Measurements from ENCODE around the gene CDCA4. TPM values are rescaled to one million over a fixed set of nuclear protein-coding genes. Genes with fewer than 3 reads are reported as not detected.
A peak's percentile ranks its signal among the peaks of the same experiment; 100 is the strongest.

CDCA4 gene
- total and polyA plus RNA-seq, 10 donors: 5.8 to 15.1 (median 8.6) TPM

DNA sequence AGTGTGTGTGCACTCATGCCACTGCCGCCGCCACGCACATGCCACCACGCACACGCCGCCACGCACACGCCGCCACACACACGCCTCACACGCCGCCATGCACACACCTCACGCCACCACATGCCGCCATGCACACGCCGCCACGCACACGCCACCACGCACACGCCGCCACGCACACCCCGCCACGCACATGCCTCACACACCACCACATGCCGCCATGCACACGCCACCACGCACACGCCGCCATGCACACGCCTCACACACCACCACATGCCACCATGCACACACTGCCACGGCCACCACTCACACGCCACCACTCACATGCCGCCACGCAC, 29.0 kb downstream of the CDCA4 start:
- 95 to 99% (median 98%) methylated on average over 22 to 34 of the region's 34 CpGs for WGBS, 5 donors
- Histone ChIP-seq H3K9me3 (no peaks in the 10 kb centered on the region), H3K27me3 (replicated peaks in 1 of 7) (no peaks in the 10 kb centered on the region), H3K4me3 (no peak overlapping the region), H3K36me3 (peaks cover 0 to 43% (median 3%) of the 10 kb centered on the region in 6 donors), H3K4me1 (peaks cover 0 to 9% (median 3%) of the 10 kb centered on the region in 6 donors), H3K27ac (no peak overlapping the region)
- intact Hi-C loops (cut with DNase I; ENCODE audit: low total_unique reads): no loop called here
- DNase-seq: no peak
- TF ChIP-seq POLR2A (IDR thresholded peaks at IDR 0.05) (no peak), POLR2AphosphoS5 (IDR thresholded peaks at IDR 0.05) (no peak)
- TF ChIP-seq, protein P1, sequence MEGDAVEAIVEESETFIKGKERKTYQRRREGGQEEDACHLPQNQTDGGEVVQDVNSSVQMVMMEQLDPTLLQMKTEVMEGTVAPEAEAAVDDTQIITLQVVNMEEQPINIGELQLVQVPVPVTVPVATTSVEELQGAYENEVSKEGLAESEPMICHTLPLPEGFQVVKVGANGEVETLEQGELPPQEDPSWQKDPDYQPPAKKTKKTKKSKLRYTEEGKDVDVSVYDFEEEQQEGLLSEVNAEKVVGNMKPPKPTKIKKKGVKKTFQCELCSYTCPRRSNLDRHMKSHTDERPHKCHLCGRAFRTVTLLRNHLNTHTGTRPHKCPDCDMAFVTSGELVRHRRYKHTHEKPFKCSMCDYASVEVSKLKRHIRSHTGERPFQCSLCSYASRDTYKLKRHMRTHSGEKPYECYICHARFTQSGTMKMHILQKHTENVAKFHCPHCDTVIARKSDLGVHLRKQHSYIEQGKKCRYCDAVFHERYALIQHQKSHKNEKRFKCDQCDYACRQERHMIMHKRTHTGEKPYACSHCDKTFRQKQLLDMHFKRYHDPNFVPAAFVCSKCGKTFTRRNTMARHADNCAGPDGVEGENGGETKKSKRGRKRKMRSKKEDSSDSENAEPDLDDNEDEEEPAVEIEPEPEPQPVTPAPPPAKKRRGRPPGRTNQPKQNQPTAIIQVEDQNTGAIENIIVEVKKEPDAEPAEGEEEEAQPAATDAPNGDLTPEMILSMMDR (IDR thresholded peaks at IDR 0.05 in 8 of 11, conservative IDR thresholded peaks at IDR 0.05 in 3 of 11): no peak

DNA sequence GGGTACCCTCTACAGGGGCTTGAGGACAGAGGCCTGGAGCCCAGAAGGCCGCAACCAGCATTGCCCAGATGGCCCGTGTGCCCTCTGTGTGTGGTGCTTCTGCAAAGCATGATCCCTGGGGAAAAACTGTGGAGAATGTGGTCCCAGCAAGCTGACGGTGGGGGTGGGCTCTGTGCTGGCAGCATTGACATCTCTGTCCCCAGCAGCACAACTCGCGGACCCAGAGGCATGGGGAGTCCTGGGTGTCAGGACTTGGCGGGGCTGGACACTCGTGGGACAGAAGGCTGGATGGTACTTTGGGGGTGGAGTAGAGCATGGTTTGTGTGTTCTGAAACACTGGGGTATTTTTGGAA, 31.0 kb downstream of the CDCA4 start:
- intact Hi-C loops (cut with DNase I; ENCODE audit: low total_unique reads): no loop called here
- Histone ChIP-seq H3K4me1 (peaks cover 5 to 23% (median 14%) of the 10 kb centered on the region in 6 donors), H3K27me3 (replicated peaks in 1 of 7) (no peaks in the 10 kb centered on the region), H3K36me3 (peaks cover 0 to 27% (median 3%) of the 10 kb centered on the region in 6 donors), H3K9me3 (no peaks in the 10 kb centered on the region), H3K27ac (no peak overlapping the region), H3K4me3 (no peak overlapping the region)
- peak; percentile 62 for DNase-seq
- 84 to 89% (median 87%) methylated on average over 5 to 7 of the region's 7 CpGs for WGBS, 5 donors
- no peak for TF ChIP-seq POLR2AphosphoS5 (IDR thresholded peaks at IDR 0.05)
- no peak for TF ChIP-seq POLR2A (IDR thresholded peaks at IDR 0.05)
- TF ChIP-seq, protein P1 (IDR thresholded peaks at IDR 0.05 in 8 of 11, conservative IDR thresholded peaks at IDR 0.05 in 3 of 11): no peak

- Histone ChIP-seq H3K4me1 (peaks cover 5 to 25% (median 15%) of the 10 kb centered on the region in 6 donors), H3K27me3 (replicated peaks in 1 of 7) (no peaks in the 10 kb centered on the region), H3K36me3 (peaks cover 0 to 22% (median 3%) of the 10 kb centered on the region in 6 donors), H3K4me3 (no peak overlapping the region), H3K9me3 (no peaks in the 10 kb centered on the region), H3K27ac (no peak overlapping the region)
- intact Hi-C loops (cut with DNase I; ENCODE audit: low total_unique reads): no loop called here
- no peak for TF ChIP-seq POLR2A (IDR thresholded peaks at IDR 0.05)
- TF ChIP-seq POLR2AphosphoS5 (IDR thresholded peaks at IDR 0.05): no peak
- TF ChIP-seq, protein P1 (IDR thresholded peaks at IDR 0.05 in 8 of 11, conservative IDR thresholded peaks at IDR 0.05 in 3 of 11): no peak
- peak; percentile 70 for DNase-seq
- WGBS, 5 donors: 88 to 94% (median 91%) methylated on average over 14 to 16 of the region's 16 CpGs
Measured at GRCh38 chr14:104989236-104989950, 31.5 kb downstream of the CDCA4 start.

- 62 to 73% (median 65%) methylated on average over 5 to 19 of the region's 19 CpGs for WGBS, 5 donors
- no peaks in the 10 kb centered on the region for H3K9me3 ChIP-seq
- peak overlapping the region in 1 of 8 donors; percentile 86 for H3K27ac ChIP-seq
- intact Hi-C loops (cut with DNase I; ENCODE audit: low total_unique reads): no loop called here
- TF ChIP-seq POLR2A (IDR thresholded peaks at IDR 0.05) (no peak), POLR2AphosphoS5 (IDR thresholded peaks at IDR 0.05) (no peak)
- TF ChIP-seq, protein P1 (IDR thresholded peaks at IDR 0.05 in 8 of 11, conservative IDR thresholded peaks at IDR 0.05 in 3 of 11): no peak
- peaks cover 5 to 25% (median 15%) of the 10 kb centered on the region in 6 donors for H3K4me1 ChIP-seq
- H3K27me3 ChIP-seq (replicated peaks in 1 of 7): no peaks in the 10 kb centered on the region
- DNase-seq: peak; percentile 74
- no peaks in the 10 kb centered on the region for H3K36me3 ChIP-seq
- peak overlapping the region; percentile 66 to 93 (median 84) for H3K4me3 ChIP-seq
Measured at GRCh38 chr14:104986487-104987164, 34.3 kb downstream of the CDCA4 start.

All from spleen (tissue), 11 donors.